ENCODE measurements around the gene SKAP1.
"Not testable (repeated sequence)": the region's sequence is repeated elsewhere in the genome, so short reads cannot be mapped to it uniquely, and the experiment has no call there.

Gene SKAP1

GRCh38 chr17:48209973-48210372 is 220.0 kb downstream of the SKAP1 start:
- Histone ChIP-seq H2AFZ (ENCODE audit: low read length) (no peak overlapping the region), H3K36me3 (ENCODE audit: insufficient read depth, low read length) (no peaks in the 10 kb centered on the region), H4K20me1 (ENCODE audit: insufficient read depth, low read length, poor library complexity, severe bottlenecking) (no peaks in the 10 kb centered on the region), H3K4me1 (ENCODE audit: insufficient read depth, low read length, poor library complexity, severe bottlenecking) (no peaks in the 10 kb centered on the region), H3K9me3 (ENCODE audit: insufficient read depth, low read depth, low read length) (no peaks in the 10 kb centered on the region), H3K4me2 (ENCODE audit: low read depth, low read length, poor library complexity, severe bottlenecking) (no peak overlapping the region), H3F3A (ENCODE audit: low read depth) (no peaks in the 10 kb centered on the region), H3K79me2 (ENCODE audit: insufficient read depth, low read length) (no peaks in the 10 kb centered on the region), H3K9me2 (replicated peaks; ENCODE audit: low read depth, low read length) (no peaks in the 10 kb centered on the region), H3K27me3 (ENCODE audit: insufficient read depth, low read length, poor library complexity, severe bottlenecking) (no peaks in the 10 kb centered on the region), H3K9ac (ENCODE audit: low read depth, low read length, poor library complexity, severe bottlenecking) (no peak overlapping the region), H3K4me3 (ENCODE audit: low read length, poor library complexity, severe bottlenecking) (no peak overlapping the region)
- TF ChIP-seq EZH2phosphoT487 (IDR thresholded peaks at IDR 0.05; ENCODE audit: borderline replicate concordance) (no peak), CTCF (conservative IDR thresholded peaks at IDR 0.05; ENCODE audit: low read length) (no peak)

- no peaks in the 10 kb centered on the region for H3K9me2 ChIP-seq (replicated peaks; ENCODE audit: low read depth, low read length)
- no peaks in the 10 kb centered on the region for H3K36me3 ChIP-seq (ENCODE audit: insufficient read depth, low read length)
- no peaks in the 10 kb centered on the region for H3F3A ChIP-seq (ENCODE audit: low read depth)
- no peaks in the 10 kb centered on the region for H3K4me1 ChIP-seq (ENCODE audit: insufficient read depth, low read length, poor library complexity, severe bottlenecking)
- TF ChIP-seq EZH2phosphoT487 (IDR thresholded peaks at IDR 0.05; ENCODE audit: borderline replicate concordance) (no peak), CTCF (conservative IDR thresholded peaks at IDR 0.05; ENCODE audit: low read length) (no peak)
- H2AFZ ChIP-seq (ENCODE audit: low read length): no peak overlapping the region
- H3K4me2 ChIP-seq (ENCODE audit: low read depth, low read length, poor library complexity, severe bottlenecking): no peak overlapping the region
- H4K20me1 ChIP-seq (ENCODE audit: insufficient read depth, low read length, poor library complexity, severe bottlenecking): no peaks in the 10 kb centered on the region
- no peak overlapping the region for H3K9ac ChIP-seq (ENCODE audit: low read depth, low read length, poor library complexity, severe bottlenecking)
- no peaks in the 10 kb centered on the region for H3K27me3 ChIP-seq (ENCODE audit: insufficient read depth, low read length, poor library complexity, severe bottlenecking)
- H3K9me3 ChIP-seq (ENCODE audit: insufficient read depth, low read depth, low read length): no peaks in the 10 kb centered on the region
- no peaks in the 10 kb centered on the region for H3K79me2 ChIP-seq (ENCODE audit: insufficient read depth, low read length)
- no peak overlapping the region for H3K4me3 ChIP-seq (ENCODE audit: low read length, poor library complexity, severe bottlenecking)
Measured at GRCh38 chr17:48207776-48208544, 222.1 kb downstream of the SKAP1 start.

GRCh38 chr17:48207036-48207435 is 223.0 kb downstream of the SKAP1 start:
- H2AFZ ChIP-seq (ENCODE audit: low read length); H3K4me1 ChIP-seq (ENCODE audit: insufficient read depth, low read length, poor library complexity, severe bottlenecking); H3K36me3 ChIP-seq (ENCODE audit: insufficient read depth, low read length); H3K9me2 ChIP-seq (replicated peaks; ENCODE audit: low read depth, low read length); H4K20me1 ChIP-seq (ENCODE audit: insufficient read depth, low read length, poor library complexity, severe bottlenecking); H3K27me3 ChIP-seq (ENCODE audit: insufficient read depth, low read length, poor library complexity, severe bottlenecking); H3K9me3 ChIP-seq (ENCODE audit: insufficient read depth, low read depth, low read length); H3K79me2 ChIP-seq (ENCODE audit: insufficient read depth, low read length); H3K9ac ChIP-seq (ENCODE audit: low read depth, low read length, poor library complexity, severe bottlenecking); H3F3A ChIP-seq (ENCODE audit: low read depth); H3K4me2 ChIP-seq (ENCODE audit: low read depth, low read length, poor library complexity, severe bottlenecking); H3K4me3 ChIP-seq (ENCODE audit: low read length, poor library complexity, severe bottlenecking): not testable (repeated sequence)

GRCh38 chr17:48202959-48203358 is 227.1 kb downstream of the SKAP1 start:
- TF ChIP-seq CTCF (conservative IDR thresholded peaks at IDR 0.05; ENCODE audit: low read length) (no peak), EZH2phosphoT487 (IDR thresholded peaks at IDR 0.05; ENCODE audit: borderline replicate concordance) (no peak)
- H3K4me2 ChIP-seq (ENCODE audit: low read depth, low read length, poor library complexity, severe bottlenecking): no peak overlapping the region
- peaks cover under 1% of the 10 kb centered on the region for H3K27me3 ChIP-seq (ENCODE audit: insufficient read depth, low read length, poor library complexity, severe bottlenecking)

More at GRCh38 chr17:48202959-48203358, 227.1 kb downstream of the SKAP1 start:
- Histone ChIP-seq H3K9me3 (ENCODE audit: insufficient read depth, low read depth, low read length) (no peaks in the 10 kb centered on the region), H3K36me3 (ENCODE audit: insufficient read depth, low read length) (no peaks in the 10 kb centered on the region), H3K79me2 (ENCODE audit: insufficient read depth, low read length) (no peaks in the 10 kb centered on the region), H3K4me1 (ENCODE audit: insufficient read depth, low read length, poor library complexity, severe bottlenecking) (no peaks in the 10 kb centered on the region), H3F3A (ENCODE audit: low read depth) (no peaks in the 10 kb centered on the region), H3K4me3 (ENCODE audit: low read length, poor library complexity, severe bottlenecking) (no peak overlapping the region), H3K9ac (ENCODE audit: low read depth, low read length, poor library complexity, severe bottlenecking) (no peak overlapping the region), H4K20me1 (ENCODE audit: insufficient read depth, low read length, poor library complexity, severe bottlenecking) (no peaks in the 10 kb centered on the region), H3K9me2 (replicated peaks; ENCODE audit: low read depth, low read length) (no peaks in the 10 kb centered on the region), H2AFZ (ENCODE audit: low read length) (no peak overlapping the region)
